Activated CD4-positive, alpha-beta memory T cell treated with anti-CD3 and anti-CD28 coated beads for 36 hours (primary cell): Measurements from ENCODE around the gene CD53. TPM values are rescaled to one million over a fixed set of nuclear protein-coding genes. Genes with fewer than 3 reads are reported as not detected.
"Not testable (repeated sequence)": the region's sequence is repeated elsewhere in the genome, so short reads cannot be mapped to it uniquely, and the experiment has no call there.

ENCODE experiments used
- CTCF ChIA-PET: fragments of 350-600 bp; sonication (Branson Sonifier 250); formaldehyde crosslinking; loops from one replicate; lab custom pipeline; 2021; ENCODE audit warnings: antibody characterized with exemption, inconsistent platforms; lab: Charles Lee
- POLR2A ChIA-PET: fragments of 350-600 bp; sonication (Branson Sonifier 250); formaldehyde crosslinking; loops from one replicate; lab custom pipeline; 2021; ENCODE audit warnings: antibody characterized with exemption; lab: Charles Lee
- DNase-seq: peaks from one replicate; pipeline ENCODE4 v3.0.0-alpha.2; 2020
- H3K27ac Mint-ChIP-seq: one replicate; pipeline ENCODE4 v1.8.0; 2021; ENCODE audit warnings: mixed read lengths
- H3K27me3 Mint-ChIP-seq: one replicate; pipeline ENCODE4 v1.8.0; 2021; ENCODE audit warnings: mixed read lengths
- H3K36me3 Mint-ChIP-seq: one replicate; pipeline ENCODE4 v1.8.0; 2021; ENCODE audit warnings: mixed read lengths
- H3K4me1 Mint-ChIP-seq: one replicate; pipeline ENCODE4 v1.8.0; 2021; ENCODE audit warnings: low read depth, mixed read lengths
- H3K4me3 Mint-ChIP-seq: one replicate; pipeline ENCODE4 v1.8.0; 2021; ENCODE audit warnings: mild to moderate bottlenecking, mixed read lengths
- H3K9me3 Mint-ChIP-seq: one replicate; pipeline ENCODE4 v1.8.0; 2021; ENCODE audit warnings: mixed read lengths
- intact Hi-C: fragments of 100-400 bp; cut with micrococcal nuclease; formaldehyde crosslinking; loops from one replicate; pipeline ENCODE4 v1.15.1; 2023
- total RNA-seq, 2 experiments: library from RNA; stranded (reverse); gene quantifications; one replicate each; pipeline ENCODE4 v1.2.3, GENCODE V29; 2021

Gene CD53, protein sequence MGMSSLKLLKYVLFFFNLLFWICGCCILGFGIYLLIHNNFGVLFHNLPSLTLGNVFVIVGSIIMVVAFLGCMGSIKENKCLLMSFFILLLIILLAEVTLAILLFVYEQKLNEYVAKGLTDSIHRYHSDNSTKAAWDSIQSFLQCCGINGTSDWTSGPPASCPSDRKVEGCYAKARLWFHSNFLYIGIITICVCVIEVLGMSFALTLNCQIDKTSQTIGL
- 100 to 1,000 TPM; 240 to 246 TPM for total RNA-seq

- POLR2A ChIA-PET = interaction anchor here (1.0 to 4.4 kb wide), 8 partner anchors 13 to 730 kb away, joined by 4 to 41 read pairs (median 6); partner anchors contain the start of genes KCNA3 and LRIF1
- peaks cover 35% of the 10 kb centered on the region for H3K36me3 Mint-ChIP-seq
Observed at GRCh38 chr1:110872745-110873720, at the start of gene CD53. CD53 (plus strand) TSS chr1:110873148; CDS start chr1:110891409, 18,261 bp downstream.

DNA sequence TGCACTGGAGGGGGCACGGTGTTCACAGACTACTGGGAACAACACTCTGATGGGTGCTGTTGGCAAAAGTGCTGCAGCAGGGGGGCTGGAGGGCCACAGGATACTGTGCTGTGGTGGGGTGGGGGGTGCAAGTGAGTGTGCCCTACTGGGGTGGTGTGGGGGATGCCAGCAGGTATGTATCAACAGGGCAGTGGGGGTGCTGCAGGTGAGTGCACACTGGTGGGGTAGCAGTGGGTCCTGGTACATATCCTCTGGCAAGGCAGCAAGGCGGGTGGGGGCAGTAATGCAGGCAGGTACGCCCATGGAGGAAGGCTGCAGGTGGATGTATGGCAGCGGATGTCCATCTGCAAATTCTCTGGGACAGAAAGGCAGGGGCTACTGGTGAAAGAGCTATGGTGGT is 48.8 kb upstream of the CD53 start:
- Mint-ChIP-seq H3K27ac (no peak overlapping the region), H3K36me3 (no peaks in the 10 kb centered on the region), H3K27me3 (no peaks in the 10 kb centered on the region), H3K4me3 (no peak overlapping the region), H3K4me1 (no peaks in the 10 kb centered on the region), H3K9me3 (no peaks in the 10 kb centered on the region)
- ChIA-PET POLR2A (no interaction called here), CTCF (interaction anchor here (1.7 kb wide), 1 partner anchor 168 kb away, joined by 5 read pairs; no protein-coding TSS in a partner anchor)
- DNase-seq = no peak
- intact Hi-C loops = no loop called here

More at GRCh38 chr1:110872745-110873720, at the start of gene CD53:
- no peaks in the 10 kb centered on the region for H3K27me3 Mint-ChIP-seq
- H3K9me3 Mint-ChIP-seq = peaks cover 7% of the 10 kb centered on the region
- H3K4me3 Mint-ChIP-seq = peak within 1 kb of the TSS; percentile 98
- CTCF ChIA-PET = interaction anchor here (1.0 to 2.7 kb wide), 8 partner anchors 44 to 318 kb away, joined by 3 to 14 read pairs (median 6); partner anchors contain the start of gene LRIF1
- peaks cover 37% of the 10 kb centered on the region for H3K4me1 Mint-ChIP-seq
- H3K27ac Mint-ChIP-seq = peak within 1 kb of the TSS; percentile 99
- intact Hi-C loops = loop anchor here (2.0 to 10.0 kb wide), 5 partner anchors 226 to 602 kb away; partner anchors contain the start of genes ATP5PB, C1orf162, CEPT1 and DRAM2
- DNase-seq = peak; percentile 63

DNA sequence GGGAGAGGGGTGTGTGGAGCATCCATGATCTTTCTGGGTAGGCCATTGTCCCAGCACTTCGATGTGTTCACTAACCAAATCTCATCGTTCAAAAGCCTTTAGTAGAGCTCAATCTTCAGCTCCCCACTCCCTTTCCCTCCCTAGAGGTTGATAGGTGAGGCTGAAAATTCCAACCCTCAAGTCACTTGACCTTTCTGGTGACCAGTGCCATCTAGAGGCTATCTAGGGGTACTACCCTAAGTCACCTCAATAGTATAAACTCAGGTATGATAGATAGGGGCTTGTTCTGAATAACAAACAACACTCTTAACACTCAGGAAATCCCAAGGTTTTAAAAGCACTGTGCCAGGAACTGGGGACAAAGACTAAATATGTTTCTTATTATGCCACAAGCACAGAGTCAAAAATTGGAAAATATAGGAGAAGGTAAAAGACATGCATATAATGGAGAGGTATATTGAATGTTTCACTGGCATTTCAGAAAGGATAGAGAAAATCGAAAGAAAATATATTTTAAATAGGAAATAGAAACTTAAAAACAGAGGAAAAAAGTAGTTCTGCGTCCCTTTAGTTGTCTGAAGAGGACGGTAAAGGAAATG is 42.9 kb upstream of the CD53 start:
- Mint-ChIP-seq H3K27ac (no peak overlapping the region), H3K27me3 (peaks cover 1% of the 10 kb centered on the region), H3K36me3 (no peaks in the 10 kb centered on the region), H3K4me3 (no peak overlapping the region), H3K9me3 (no peaks in the 10 kb centered on the region), H3K4me1 (peaks cover 2% of the 10 kb centered on the region)
- ChIA-PET CTCF (interaction anchor here (0.6 to 6.7 kb wide), 22 partner anchors 10 to 478 kb away, joined by 3 to 50 read pairs (median 4); partner anchors contain the start of gene LRIF1), POLR2A (no interaction called here)
- intact Hi-C loops = loop anchor here (1.0 kb wide), 1 partner anchor 47 kb away; no protein-coding TSS in a partner anchor
- peak; percentile 13 for DNase-seq

- H3K36me3 Mint-ChIP-seq, H3K4me3 Mint-ChIP-seq, H3K4me1 Mint-ChIP-seq, POLR2A ChIA-PET, H3K27ac Mint-ChIP-seq, H3K27me3 Mint-ChIP-seq, H3K9me3 Mint-ChIP-seq, CTCF ChIA-PET, DNase-seq: not testable (repeated sequence)
- intact Hi-C loops = loop anchor here (1.0 kb wide), 1 partner anchor 13 kb away; no protein-coding TSS in a partner anchor
Observed at GRCh38 chr1:110833779-110834178, 39.2 kb upstream of the CD53 start.

DNA sequence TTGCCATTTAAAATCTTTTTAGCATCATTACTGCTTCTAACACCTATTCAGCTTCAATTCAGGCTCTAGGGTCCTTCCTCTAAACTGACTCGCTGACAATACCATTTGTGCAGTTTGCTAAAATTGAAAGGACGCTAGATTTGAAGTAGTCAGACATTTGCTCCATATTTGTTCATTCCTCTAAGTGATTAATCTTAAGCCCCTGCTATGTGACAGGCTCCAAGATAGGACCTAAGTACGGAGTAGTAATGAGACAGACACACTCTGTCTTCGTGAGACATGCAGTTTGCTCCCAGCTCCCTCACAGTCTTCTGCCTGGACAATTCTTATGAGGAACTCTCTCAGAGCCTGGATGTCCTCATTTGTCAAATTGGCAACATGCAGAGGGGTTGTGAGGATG is 26.1 kb upstream of the CD53 start:
- Mint-ChIP-seq H3K27ac (no peak overlapping the region), H3K4me3 (no peak overlapping the region), H3K9me3 (no peaks in the 10 kb centered on the region), H3K27me3 (no peaks in the 10 kb centered on the region), H3K4me1 (peaks cover 5% of the 10 kb centered on the region), H3K36me3 (no peaks in the 10 kb centered on the region)
- intact Hi-C loops = loop anchor here (1.0 kb wide), 1 partner anchor 14 kb away; no protein-coding TSS in a partner anchor
- ChIA-PET POLR2A (no interaction called here), CTCF (interaction anchor here (1.6 kb wide), 1 partner anchor 18 kb away, joined by 10 read pairs; no protein-coding TSS in a partner anchor)
- DNase-seq = no peak

DNA sequence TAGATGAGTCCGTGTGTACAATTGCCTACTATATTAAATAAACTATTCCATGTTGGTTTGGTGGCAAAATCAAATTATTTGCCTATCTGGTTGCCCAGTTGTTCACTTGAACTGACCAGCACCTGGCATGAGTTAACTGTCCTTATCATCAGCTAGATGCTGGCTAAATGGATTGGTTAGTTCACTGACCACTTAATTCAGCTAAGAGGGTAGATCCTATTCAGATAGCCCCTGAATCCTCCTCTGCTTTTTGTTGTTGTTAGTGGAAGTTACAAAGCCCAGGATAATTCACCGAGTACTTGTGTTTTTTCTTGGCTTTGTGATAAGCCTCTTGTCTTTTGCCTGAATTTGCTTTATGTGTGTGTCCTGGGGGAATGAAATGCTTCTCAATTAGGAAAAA is 22.8 kb upstream of the CD53 start:
- Mint-ChIP-seq H3K4me1 (peaks cover 9% of the 10 kb centered on the region), H3K36me3 (no peaks in the 10 kb centered on the region), H3K27ac (no peak overlapping the region), H3K27me3 (no peaks in the 10 kb centered on the region), H3K4me3 (no peak overlapping the region), H3K9me3 (no peaks in the 10 kb centered on the region)
- POLR2A ChIA-PET = no interaction called here
- intact Hi-C loops = no loop called here
- CTCF ChIA-PET = interaction anchor here (2.0 kb wide), 1 partner anchor 20 kb away, joined by 5 read pairs; no protein-coding TSS in a partner anchor
- no peak for DNase-seq

- intact Hi-C loops = no loop called here
- Mint-ChIP-seq H3K9me3 (no peaks in the 10 kb centered on the region), H3K27ac (no peak overlapping the region), H3K36me3 (no peaks in the 10 kb centered on the region), H3K27me3 (no peaks in the 10 kb centered on the region), H3K4me1 (peaks cover 9% of the 10 kb centered on the region), H3K4me3 (no peak overlapping the region)
- ChIA-PET CTCF (no interaction called here), POLR2A (no interaction called here)
- no peak for DNase-seq
Observed at GRCh38 chr1:110850627-110851026, 22.3 kb upstream of the CD53 start.

- DNase-seq = no peak
- CTCF ChIA-PET = interaction anchor here (0.6 kb wide), 1 partner anchor 187 kb away, joined by 8 read pairs; no protein-coding TSS in a partner anchor
- Mint-ChIP-seq H3K36me3 (no peaks in the 10 kb centered on the region), H3K9me3 (no peaks in the 10 kb centered on the region), H3K4me3 (no peak overlapping the region), H3K4me1 (peaks cover 11% of the 10 kb centered on the region), H3K27ac (no peak overlapping the region), H3K27me3 (peaks cover 5% of the 10 kb centered on the region)
- POLR2A ChIA-PET = no interaction called here
- intact Hi-C loops = no loop called here
Observed at GRCh38 chr1:110853135-110853534, 19.8 kb upstream of the CD53 start.

GRCh38 chr1:110856410-110856809 is 16.5 kb upstream of the CD53 start:
- Mint-ChIP-seq H3K4me3 (no peak overlapping the region), H3K36me3 (no peaks in the 10 kb centered on the region), H3K4me1 (peaks cover 22% of the 10 kb centered on the region), H3K9me3 (no peaks in the 10 kb centered on the region), H3K27me3 (peaks cover 7% of the 10 kb centered on the region), H3K27ac (no peak overlapping the region)
- intact Hi-C loops = no loop called here
- ChIA-PET POLR2A (no interaction called here), CTCF (interaction anchor here (1.1 to 1.4 kb wide), 2 partner anchors 27 to 361 kb away, joined by 3 to 4 read pairs; no protein-coding TSS in a partner anchor)
- no peak for DNase-seq

GRCh38 chr1:110857964-110858948 is 14.7 kb upstream of the CD53 start:
- peak overlapping the region; percentile 12 for H3K4me3 Mint-ChIP-seq
- CTCF ChIA-PET = interaction anchor here (1.6 kb wide), 1 partner anchor 134 kb away, joined by 5 read pairs; no protein-coding TSS in a partner anchor
- H3K27ac Mint-ChIP-seq = no peak overlapping the region
- peaks cover 7% of the 10 kb centered on the region for H3K27me3 Mint-ChIP-seq
- DNase-seq = no peak
- peaks cover 22% of the 10 kb centered on the region for H3K4me1 Mint-ChIP-seq
- intact Hi-C loops = no loop called here
- peaks cover 6% of the 10 kb centered on the region for H3K36me3 Mint-ChIP-seq
- POLR2A ChIA-PET = interaction anchor here (1.3 to 2.1 kb wide), 2 partner anchors 14 to 106 kb away, joined by 3 to 4 read pairs; partner anchors contain the start of genes CD53 and LRIF1
- H3K9me3 Mint-ChIP-seq = peaks cover 9% of the 10 kb centered on the region
